Measurements from ENCODE around the gene OR4N2.

Gene OR4N2

GRCh38 chr14:19873178-19873577, 69.6 kb downstream of the OR4N2 start:
- no peaks in the 10 kb centered on the region for H3K9me2 ChIP-seq (replicated peaks; ENCODE audit: insufficient read depth, low read length)
- DNase-seq, result no peak
- no peaks in the 10 kb centered on the region for H3K36me3 ChIP-seq (replicated peaks; ENCODE audit: insufficient read depth, low read length)
- no peak for TF ChIP-seq CTCF (IDR thresholded peaks at IDR 0.05; ENCODE audit: low read length)
- TF ChIP-seq EZH2phosphoT487 (IDR thresholded peaks at IDR 0.05; ENCODE audit: low read length), result no peak
- TF ChIP-seq EZH2 (optimal IDR thresholded peaks at IDR 0.05; ENCODE audit: low read depth, low read length), result no peak
- H3K4me3 ChIP-seq (ENCODE audit: low read length), result no peak overlapping the region
- H3K4me1 ChIP-seq (ENCODE audit: low read length), result no peaks in the 10 kb centered on the region
- no peaks in the 10 kb centered on the region for H3K79me2 ChIP-seq (ENCODE audit: low read length)
- no peak overlapping the region for H3K9ac ChIP-seq (ENCODE audit: low read length)
- no peaks in the 10 kb centered on the region for H3K27me3 ChIP-seq (replicated peaks; ENCODE audit: insufficient read depth, low read length)
- no peaks in the 10 kb centered on the region for H3F3A ChIP-seq (ENCODE audit: insufficient read depth, low read length)
- no peak overlapping the region for H3K27ac ChIP-seq (ENCODE audit: low read length)
- H2AFZ ChIP-seq (ENCODE audit: low read length), result no peak overlapping the region
- H4K20me1 ChIP-seq (ENCODE audit: insufficient read depth, low read length), result no peaks in the 10 kb centered on the region
- no peak overlapping the region for H3K4me2 ChIP-seq (ENCODE audit: low read depth, low read length)
- H3K9me3 ChIP-seq (replicated peaks; ENCODE audit: insufficient read depth, low read length), result no peaks in the 10 kb centered on the region

- no peak within 1 kb of the TSS for H3K4me3 ChIP-seq (ENCODE audit: low read length)
- H3K27me3 ChIP-seq (replicated peaks; ENCODE audit: insufficient read depth, low read length), result no peaks in the 10 kb centered on the region
- H3K36me3 ChIP-seq (replicated peaks; ENCODE audit: insufficient read depth, low read length), result no peaks in the 10 kb centered on the region
- H4K20me1 ChIP-seq (ENCODE audit: insufficient read depth, low read length), result no peaks in the 10 kb centered on the region
- DNase-seq, result no peak
- H2AFZ ChIP-seq (ENCODE audit: low read length), result no peak within 1 kb of the TSS
- H3K4me1 ChIP-seq (ENCODE audit: low read length), result no peaks in the 10 kb centered on the region
- H3K27ac ChIP-seq (ENCODE audit: low read length), result no peak within 1 kb of the TSS
- TF ChIP-seq CTCF (IDR thresholded peaks at IDR 0.05; ENCODE audit: low read length) (no peak), EZH2phosphoT487 (IDR thresholded peaks at IDR 0.05; ENCODE audit: low read length) (no peak), EZH2 (optimal IDR thresholded peaks at IDR 0.05; ENCODE audit: low read depth, low read length) (no peak)
- H3K9me2 ChIP-seq (replicated peaks; ENCODE audit: insufficient read depth, low read length), result no peaks in the 10 kb centered on the region
- H3K79me2 ChIP-seq (ENCODE audit: low read length), result no peaks in the 10 kb centered on the region
- H3K4me2 ChIP-seq (ENCODE audit: low read depth, low read length), result no peak within 1 kb of the TSS
- H3F3A ChIP-seq (ENCODE audit: insufficient read depth, low read length), result no peaks in the 10 kb centered on the region
- no peak within 1 kb of the TSS for H3K9ac ChIP-seq (ENCODE audit: low read length)
- H3K9me3 ChIP-seq (replicated peaks; ENCODE audit: insufficient read depth, low read length), result no peaks in the 10 kb centered on the region
These were observed 71.3 kb downstream of the OR4N2 start, which contains the start of gene OR4K2 for GRCh38 chr14:19874842-19875241. Gene OR4K2 (plus strand): TSS chr14:19875142. CDS start chr14:19876268, 1,126 bp downstream.

GRCh38 chr14:19878029-19878642, 74.6 kb downstream of the OR4N2 start:
- no peaks in the 10 kb centered on the region for H3K4me1 ChIP-seq (ENCODE audit: low read length)
- no peaks in the 10 kb centered on the region for H3F3A ChIP-seq (ENCODE audit: insufficient read depth, low read length)
- H3K4me3 ChIP-seq (ENCODE audit: low read length), result no peak overlapping the region
- peak; percentile 28 for DNase-seq
- no peaks in the 10 kb centered on the region for H3K27me3 ChIP-seq (replicated peaks; ENCODE audit: insufficient read depth, low read length)
- TF ChIP-seq EZH2 (optimal IDR thresholded peaks at IDR 0.05; ENCODE audit: low read depth, low read length), result no peak
- no peak for TF ChIP-seq EZH2phosphoT487 (IDR thresholded peaks at IDR 0.05; ENCODE audit: low read length)
- TF ChIP-seq CTCF (IDR thresholded peaks at IDR 0.05; ENCODE audit: low read length), result peak; percentile 50
- no peak overlapping the region for H2AFZ ChIP-seq (ENCODE audit: low read length)
- no peak overlapping the region for H3K27ac ChIP-seq (ENCODE audit: low read length)
- H3K9me2 ChIP-seq (replicated peaks; ENCODE audit: insufficient read depth, low read length), result no peaks in the 10 kb centered on the region
- H3K79me2 ChIP-seq (ENCODE audit: low read length), result no peaks in the 10 kb centered on the region
- no peaks in the 10 kb centered on the region for H4K20me1 ChIP-seq (ENCODE audit: insufficient read depth, low read length)
- no peaks in the 10 kb centered on the region for H3K36me3 ChIP-seq (replicated peaks; ENCODE audit: insufficient read depth, low read length)
- H3K9me3 ChIP-seq (replicated peaks; ENCODE audit: insufficient read depth, low read length), result no peaks in the 10 kb centered on the region
- no peak overlapping the region for H3K4me2 ChIP-seq (ENCODE audit: low read depth, low read length)
- no peak overlapping the region for H3K9ac ChIP-seq (ENCODE audit: low read length)

All from MM.1S (cell line).